SU-DHL-6 (cell line): ENCODE measurements around the gene SAP25.

Experiments used
- H2AFZ ChIP-seq: fragments of 200-600 bp; sonication (generic); 2 replicates; pipeline ENCODE4 v1.6.1; 2014; ENCODE audit warnings: low read depth, mild to moderate bottlenecking, moderate library complexity, mixed read lengths, antibody characterized with exemption, low read length; ENCODE audit not compliant: severe bottlenecking
- H3F3A ChIP-seq: fragments of 200-600 bp; shearing (Covaris generic); 2 replicates; pipeline ENCODE4 v1.6.0; 2016; ENCODE audit warnings: antibody characterized with exemption, mild to moderate bottlenecking; ENCODE audit not compliant: insufficient read depth
- H3K27ac ChIP-seq: fragments of 200-600 bp; sonication (generic); 2 replicates; pipeline ENCODE4 v1.5.1; 2016; ENCODE audit warnings: low read depth, mild to moderate bottlenecking, low read length, moderate library complexity, mixed read lengths
- H3K27me3 ChIP-seq: fragments of 200-600 bp; sonication (generic), shearing (Covaris generic); 2 replicates; pipeline ENCODE4 v1.6.0; 2014; ENCODE audit warnings: mild to moderate bottlenecking, low read length
- H3K36me3 ChIP-seq: fragments of 200-600 bp; sonication (generic); 2 replicates; pipeline ENCODE4 v1.6.1; 2014; ENCODE audit warnings: mild to moderate bottlenecking, low read length, mixed read lengths
- H3K4me2 ChIP-seq: fragments of 300-600, 200-600 bp; shearing (Covaris generic), sonication (generic); 2 replicates; pipeline ENCODE4 v1.6.0; 2014; ENCODE audit warnings: low read length, low read depth, mild to moderate bottlenecking; ENCODE audit not compliant: poor library complexity, severe bottlenecking
- H3K4me3 ChIP-seq: fragments of 200-600 bp; sonication (generic); 2 replicates; pipeline ENCODE4 v1.5.1; 2014; ENCODE audit warnings: antibody characterized with exemption, low read length, mild to moderate bottlenecking, mixed read lengths; ENCODE audit not compliant: insufficient read depth, poor library complexity, severe bottlenecking
- H3K79me2 ChIP-seq: fragments of 200-600 bp; sonication (generic); 2 replicates; pipeline ENCODE4 v1.6.1; 2014; ENCODE audit warnings: mild to moderate bottlenecking, low read length, moderate library complexity; ENCODE audit not compliant: insufficient read depth
- H3K9ac ChIP-seq: fragments of 200-600 bp; sonication (generic); 2 replicates; pipeline ENCODE4 v1.7.0; 2014; ENCODE audit warnings: mild to moderate bottlenecking, low read length
- H3K9me2 ChIP-seq: fragments of 200-600 bp; sonication (generic); replicated peaks from 2 replicates; pipeline ENCODE4 v1.6.1; 2014; ENCODE audit warnings: low read length; ENCODE audit not compliant: insufficient read depth
- H3K9me3 ChIP-seq: fragments of 200-600 bp; sonication (generic); 2 replicates; pipeline ENCODE4 v1.6.1; 2014; ENCODE audit warnings: low read length, mixed read lengths; ENCODE audit not compliant: insufficient read depth
- H4K20me1 ChIP-seq: fragments of 200-600 bp; sonication (generic); 2 replicates; pipeline ENCODE4 v1.6.1; 2014; ENCODE audit warnings: low read depth, mild to moderate bottlenecking, antibody characterized with exemption, low read length, moderate library complexity, mixed read lengths
- EZH2phosphoT487 ChIP-seq: fragments of 200-600 bp; sonication (generic), shearing (Covaris generic); conservative IDR thresholded peaks from 2 replicates; pipeline ENCODE4 v1.6.1; 2018; ENCODE audit warnings: mild to moderate bottlenecking, antibody characterized with exemption, low read length, moderate library complexity, mixed read lengths
- TF ChIP-seq, protein P1 (sequence below): fragments of 200-600 bp; sonication (generic); IDR thresholded peaks from one replicate; pipeline ENCODE4 v1.5.1; 2017; ENCODE audit warnings: antibody characterized with exemption, mild to moderate bottlenecking, low read length, moderate library complexity; ENCODE audit not compliant: insufficient read depth, poor library complexity, severe bottlenecking

SAP25 gene

DNA sequence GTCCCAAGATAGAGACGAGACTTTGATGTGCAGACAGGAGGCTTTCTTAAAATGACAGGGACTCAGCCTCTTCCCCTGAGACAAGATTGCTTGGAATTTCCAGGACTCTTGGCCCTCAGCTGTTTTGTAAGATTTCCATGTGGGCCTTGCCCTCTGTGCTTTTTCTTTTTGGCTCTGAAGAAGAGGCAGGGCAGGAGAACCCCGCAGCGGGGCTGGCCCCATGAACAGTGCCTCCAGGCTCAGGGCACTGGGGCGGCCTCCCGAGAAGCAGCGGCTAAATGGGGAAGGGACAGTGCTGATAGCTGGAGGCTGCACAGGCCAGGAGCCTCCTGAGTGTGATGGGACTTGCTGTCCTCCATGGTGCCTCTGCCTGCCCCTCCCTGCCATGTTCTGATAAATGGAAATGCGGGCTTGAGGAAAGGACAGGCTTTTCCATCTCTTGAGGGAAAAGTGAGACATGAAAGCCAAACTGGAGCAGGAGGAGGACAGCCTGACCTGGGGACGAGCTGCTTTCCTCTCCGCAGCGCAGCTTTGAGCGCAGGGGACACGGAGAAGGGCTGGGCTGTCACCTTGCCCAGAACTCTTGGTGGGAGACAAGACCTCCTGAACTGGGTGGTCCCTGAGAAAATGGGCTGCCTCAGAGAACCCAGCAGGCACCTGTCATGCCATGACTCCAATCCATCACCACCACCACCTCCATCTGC lies 12.1 kb downstream of the SAP25 start:
- H3K9ac ChIP-seq: no peak overlapping the region
- TF ChIP-seq EZH2phosphoT487: no peak
- TF ChIP-seq, protein P1, sequence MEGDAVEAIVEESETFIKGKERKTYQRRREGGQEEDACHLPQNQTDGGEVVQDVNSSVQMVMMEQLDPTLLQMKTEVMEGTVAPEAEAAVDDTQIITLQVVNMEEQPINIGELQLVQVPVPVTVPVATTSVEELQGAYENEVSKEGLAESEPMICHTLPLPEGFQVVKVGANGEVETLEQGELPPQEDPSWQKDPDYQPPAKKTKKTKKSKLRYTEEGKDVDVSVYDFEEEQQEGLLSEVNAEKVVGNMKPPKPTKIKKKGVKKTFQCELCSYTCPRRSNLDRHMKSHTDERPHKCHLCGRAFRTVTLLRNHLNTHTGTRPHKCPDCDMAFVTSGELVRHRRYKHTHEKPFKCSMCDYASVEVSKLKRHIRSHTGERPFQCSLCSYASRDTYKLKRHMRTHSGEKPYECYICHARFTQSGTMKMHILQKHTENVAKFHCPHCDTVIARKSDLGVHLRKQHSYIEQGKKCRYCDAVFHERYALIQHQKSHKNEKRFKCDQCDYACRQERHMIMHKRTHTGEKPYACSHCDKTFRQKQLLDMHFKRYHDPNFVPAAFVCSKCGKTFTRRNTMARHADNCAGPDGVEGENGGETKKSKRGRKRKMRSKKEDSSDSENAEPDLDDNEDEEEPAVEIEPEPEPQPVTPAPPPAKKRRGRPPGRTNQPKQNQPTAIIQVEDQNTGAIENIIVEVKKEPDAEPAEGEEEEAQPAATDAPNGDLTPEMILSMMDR: no peak
- H3K4me3 ChIP-seq: no peak overlapping the region
- H3F3A ChIP-seq: no peaks in the 10 kb centered on the region
- H3K79me2 ChIP-seq: no peaks in the 10 kb centered on the region
- H3K27ac ChIP-seq: no peak overlapping the region
- H3K36me3 ChIP-seq: no peaks in the 10 kb centered on the region
- H2AFZ ChIP-seq: no peak overlapping the region
- no peaks in the 10 kb centered on the region for H3K9me2 ChIP-seq
- H4K20me1 ChIP-seq: no peaks in the 10 kb centered on the region
- no peaks in the 10 kb centered on the region for H3K27me3 ChIP-seq
- H3K4me2 ChIP-seq: no peak overlapping the region
- H3K9me3 ChIP-seq: no peaks in the 10 kb centered on the region

DNA sequence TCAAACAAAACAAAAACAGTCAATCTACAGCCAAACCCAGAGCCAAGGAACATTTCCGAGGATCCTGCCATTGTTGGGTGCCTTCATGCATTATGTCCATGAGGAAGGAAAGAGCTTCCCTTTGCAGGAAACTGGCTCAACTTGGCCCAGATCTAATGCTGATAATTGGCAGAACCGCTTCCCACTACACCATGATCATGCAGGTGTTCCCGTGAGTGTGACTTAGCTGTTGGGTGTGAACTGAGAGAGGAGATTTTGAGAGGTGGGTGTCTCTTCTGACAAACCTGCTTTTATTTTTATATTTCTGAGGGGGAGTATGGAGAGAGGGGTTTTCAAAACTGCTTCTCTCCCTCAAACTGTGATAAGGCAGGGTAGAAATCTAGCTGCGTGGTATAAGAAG lies 14.6 kb downstream of the SAP25 start:
- Histone ChIP-seq H3K27me3 (no peaks in the 10 kb centered on the region), H3K79me2 (no peaks in the 10 kb centered on the region), H3F3A (no peaks in the 10 kb centered on the region), H3K9me3 (no peaks in the 10 kb centered on the region), H4K20me1 (no peaks in the 10 kb centered on the region), H3K9me2 (no peaks in the 10 kb centered on the region), H3K4me3 (no peak overlapping the region), H3K27ac (no peak overlapping the region), H3K36me3 (no peaks in the 10 kb centered on the region), H2AFZ (no peak overlapping the region), H3K4me2 (no peak overlapping the region), H3K9ac (no peak overlapping the region)
- TF ChIP-seq EZH2phosphoT487: no peak
- TF ChIP-seq, protein P1: no peak

DNA sequence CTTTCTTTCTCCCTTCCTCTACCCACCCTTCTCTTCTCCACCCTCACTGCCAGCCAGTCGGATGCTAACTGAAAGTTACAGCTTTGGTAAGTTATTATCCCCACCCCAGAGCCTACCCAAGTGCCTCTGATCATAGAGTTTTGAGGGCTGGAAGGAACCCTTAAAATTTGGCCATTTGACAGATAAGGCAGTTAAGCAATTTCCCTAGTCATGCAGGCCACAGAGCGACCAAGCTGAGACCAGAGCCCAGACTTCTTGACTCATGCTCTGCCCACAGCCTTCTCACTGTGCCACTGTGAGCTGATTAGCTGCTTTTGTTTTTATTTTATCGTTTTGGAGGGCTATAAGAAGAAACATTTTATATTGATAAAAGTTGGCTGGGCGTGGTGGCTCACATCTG lies 17.2 kb downstream of the SAP25 start:
- H3K27ac ChIP-seq: no peak overlapping the region

More for the DNA sequence above, 17.2 kb downstream of the SAP25 start:
- Histone ChIP-seq H3K79me2 (no peaks in the 10 kb centered on the region), H3K4me3 (no peak overlapping the region), H3K9ac (no peak overlapping the region), H3K9me3 (no peaks in the 10 kb centered on the region), H2AFZ (no peak overlapping the region), H3K4me2 (no peak overlapping the region), H3K27me3 (no peaks in the 10 kb centered on the region), H3K36me3 (no peaks in the 10 kb centered on the region), H4K20me1 (no peaks in the 10 kb centered on the region), H3K9me2 (no peaks in the 10 kb centered on the region), H3F3A (no peaks in the 10 kb centered on the region)
- TF ChIP-seq, protein P1: no peak
- TF ChIP-seq EZH2phosphoT487: no peak
